ENCODE measurements around the gene DEPDC5.

The DEPDC5 gene

DNA sequence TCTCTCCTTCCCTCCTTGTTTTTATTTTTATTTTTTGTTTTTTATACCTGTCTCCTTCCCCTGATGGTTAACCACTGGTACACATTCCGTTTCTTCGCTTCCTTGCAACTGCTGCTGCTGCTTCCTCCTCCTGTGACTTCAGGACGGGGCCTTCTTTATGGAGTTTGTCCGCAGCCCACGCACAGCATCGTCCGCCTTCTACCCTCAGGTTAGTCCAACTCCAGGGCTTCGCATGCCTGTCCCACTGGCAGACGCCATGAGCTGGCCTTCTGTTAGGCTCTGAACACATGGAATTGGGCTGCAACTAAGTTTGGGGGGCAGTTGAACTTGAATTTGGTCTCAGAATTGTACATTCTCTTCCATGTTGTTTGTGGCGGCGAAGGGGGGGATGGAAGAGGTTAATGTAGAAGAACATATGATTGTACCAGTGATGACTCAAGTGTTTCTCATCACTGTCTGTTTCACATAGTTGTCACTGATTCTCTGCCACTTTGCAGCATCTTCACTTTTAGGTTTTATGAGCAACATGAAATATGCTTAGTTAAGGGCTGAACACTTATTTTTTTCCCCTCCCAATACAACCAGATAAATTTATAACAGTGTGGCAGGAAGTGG is 107.5 kb downstream of the DEPDC5 start:
- TF ChIP-seq GABPA (IDR thresholded peaks at IDR 0.05; ENCODE audit: low read depth) (no peak), POLR2AphosphoS5 (IDR thresholded peaks at IDR 0.05; ENCODE audit: low read depth) (no peak), SPI1 (IDR thresholded peaks at IDR 0.05; ENCODE audit: borderline replicate concordance, low read depth) (no peak), CTCF (IDR thresholded peaks at IDR 0.05; ENCODE audit: insufficient read depth, low read length) (no peak)
- TF ChIP-seq, protein P1, sequence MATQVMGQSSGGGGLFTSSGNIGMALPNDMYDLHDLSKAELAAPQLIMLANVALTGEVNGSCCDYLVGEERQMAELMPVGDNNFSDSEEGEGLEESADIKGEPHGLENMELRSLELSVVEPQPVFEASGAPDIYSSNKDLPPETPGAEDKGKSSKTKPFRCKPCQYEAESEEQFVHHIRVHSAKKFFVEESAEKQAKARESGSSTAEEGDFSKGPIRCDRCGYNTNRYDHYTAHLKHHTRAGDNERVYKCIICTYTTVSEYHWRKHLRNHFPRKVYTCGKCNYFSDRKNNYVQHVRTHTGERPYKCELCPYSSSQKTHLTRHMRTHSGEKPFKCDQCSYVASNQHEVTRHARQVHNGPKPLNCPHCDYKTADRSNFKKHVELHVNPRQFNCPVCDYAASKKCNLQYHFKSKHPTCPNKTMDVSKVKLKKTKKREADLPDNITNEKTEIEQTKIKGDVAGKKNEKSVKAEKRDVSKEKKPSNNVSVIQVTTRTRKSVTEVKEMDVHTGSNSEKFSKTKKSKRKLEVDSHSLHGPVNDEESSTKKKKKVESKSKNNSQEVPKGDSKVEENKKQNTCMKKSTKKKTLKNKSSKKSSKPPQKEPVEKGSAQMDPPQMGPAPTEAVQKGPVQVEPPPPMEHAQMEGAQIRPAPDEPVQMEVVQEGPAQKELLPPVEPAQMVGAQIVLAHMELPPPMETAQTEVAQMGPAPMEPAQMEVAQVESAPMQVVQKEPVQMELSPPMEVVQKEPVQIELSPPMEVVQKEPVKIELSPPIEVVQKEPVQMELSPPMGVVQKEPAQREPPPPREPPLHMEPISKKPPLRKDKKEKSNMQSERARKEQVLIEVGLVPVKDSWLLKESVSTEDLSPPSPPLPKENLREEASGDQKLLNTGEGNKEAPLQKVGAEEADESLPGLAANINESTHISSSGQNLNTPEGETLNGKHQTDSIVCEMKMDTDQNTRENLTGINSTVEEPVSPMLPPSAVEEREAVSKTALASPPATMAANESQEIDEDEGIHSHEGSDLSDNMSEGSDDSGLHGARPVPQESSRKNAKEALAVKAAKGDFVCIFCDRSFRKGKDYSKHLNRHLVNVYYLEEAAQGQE (IDR thresholded peaks at IDR 0.05; ENCODE audit: insufficient replicate concordance, low read depth), result no peak
- H3K4me3 ChIP-seq (replicated peaks; ENCODE audit: insufficient read depth, low read length), result no peak overlapping the region
- no peaks in the 10 kb centered on the region for H3K27me3 ChIP-seq (ENCODE audit: insufficient read depth, poor library complexity, severe bottlenecking)

GRCh38 chr22:31866918-31867317 is 113.1 kb downstream of the DEPDC5 start:
- H3K27ac ChIP-seq (replicated peaks), result no peak overlapping the region
- no peak for DNase-seq (ENCODE audit: low read depth in 1 of 2, low spot score in 1 of 2)
- no peak overlapping the region for H3K4me3 ChIP-seq (replicated peaks; ENCODE audit: insufficient read depth, low read length)
- no peaks in the 10 kb centered on the region for H3K27me3 ChIP-seq (ENCODE audit: insufficient read depth, poor library complexity, severe bottlenecking)
- TF ChIP-seq CTCF (IDR thresholded peaks at IDR 0.05; ENCODE audit: insufficient read depth, low read length) (no peak), POLR2AphosphoS5 (IDR thresholded peaks at IDR 0.05; ENCODE audit: low read depth) (no peak), GABPA (IDR thresholded peaks at IDR 0.05; ENCODE audit: low read depth) (no peak), SPI1 (IDR thresholded peaks at IDR 0.05; ENCODE audit: borderline replicate concordance, low read depth) (no peak)
- TF ChIP-seq, protein P1 (IDR thresholded peaks at IDR 0.05; ENCODE audit: insufficient replicate concordance, low read depth), result no peak

More for the DNA sequence above, 107.5 kb downstream of the DEPDC5 start:
- no peak for DNase-seq (ENCODE audit: low read depth in 1 of 2, low spot score in 1 of 2)
- H3K27ac ChIP-seq (replicated peaks), result no peak overlapping the region

DNA sequence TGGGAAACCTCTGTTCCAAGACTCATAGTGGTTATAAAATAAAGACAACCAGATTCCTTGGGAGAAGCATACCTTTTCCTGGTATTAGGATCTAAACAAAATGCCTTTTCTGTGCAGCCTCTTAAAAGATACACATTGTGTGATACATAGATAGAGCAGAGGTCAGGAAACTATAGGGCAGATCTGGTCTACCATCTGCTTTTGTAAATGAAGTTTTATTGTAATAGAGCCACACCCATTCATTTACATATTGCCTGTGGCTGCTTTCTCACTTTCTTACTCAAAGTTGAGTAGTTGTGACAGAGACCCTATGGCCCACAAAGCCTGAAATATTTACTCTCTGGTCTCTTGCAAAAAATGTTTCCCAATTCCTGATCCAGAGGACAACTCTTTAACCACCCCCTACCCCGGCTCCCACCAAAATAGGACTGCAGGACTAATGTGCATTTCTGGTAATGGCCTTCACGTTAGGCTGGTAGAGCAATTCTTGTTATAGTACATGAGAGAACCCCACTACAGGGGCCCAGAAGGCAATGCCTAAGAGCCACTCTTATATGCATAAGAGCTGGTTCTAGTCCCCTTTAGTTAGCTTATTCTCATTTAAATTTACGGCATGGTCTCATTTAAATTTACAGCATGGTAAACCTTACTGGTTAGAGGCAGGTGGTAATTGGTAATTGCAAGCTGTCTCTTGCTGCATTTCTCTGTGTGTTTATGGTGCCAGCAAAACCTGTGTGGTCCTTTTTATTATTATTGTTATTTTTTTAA is 113.8 kb downstream of the DEPDC5 start:
- Histone ChIP-seq H3K27ac (replicated peaks) (no peak overlapping the region), H3K4me3 (replicated peaks; ENCODE audit: insufficient read depth, low read length) (no peak overlapping the region), H3K27me3 (ENCODE audit: insufficient read depth, poor library complexity, severe bottlenecking) (no peaks in the 10 kb centered on the region)
- TF ChIP-seq, protein P1 (IDR thresholded peaks at IDR 0.05; ENCODE audit: insufficient replicate concordance, low read depth), result no peak
- TF ChIP-seq SPI1 (IDR thresholded peaks at IDR 0.05; ENCODE audit: borderline replicate concordance, low read depth), result no peak
- TF ChIP-seq GABPA (IDR thresholded peaks at IDR 0.05; ENCODE audit: low read depth), result no peak
- no peak for TF ChIP-seq POLR2AphosphoS5 (IDR thresholded peaks at IDR 0.05; ENCODE audit: low read depth)
- TF ChIP-seq CTCF (IDR thresholded peaks at IDR 0.05; ENCODE audit: insufficient read depth, low read length), result no peak
- DNase-seq (ENCODE audit: low read depth in 1 of 2, low spot score in 1 of 2), result no peak
